ENCODE results near the gene CTF1.
"Not testable (repeated sequence)": the region's sequence is repeated elsewhere in the genome, so short reads cannot be mapped to it uniquely, and the experiment has no call there.

- TF ChIP-seq CTCF, POLR2AphosphoS5, POLR2A, EP300 (IDR thresholded peaks at IDR 0.05): not testable (repeated sequence)
Measured at GRCh38 chr16:30939571-30939970, 43.2 kb downstream of the CTF1 start.

Data from sigmoid colon (tissue), 4 donors.